Thyroid gland (tissue), 4 donors: Measurements from ENCODE around the gene DCPS. TPM values are rescaled to one million over a fixed set of nuclear protein-coding genes. Genes with fewer than 3 reads are reported as not detected.

Source experiments
- DNase-seq, 2 donors: peaks; one replicate each; pipeline ENCODE4 v3.0.0-alpha.2; 2019
- H3K27ac ChIP-seq, 3 donors: fragments of 200-600 bp; sonication (generic); 1 replicate in 2 of 3; 2 replicates in 1 of 3; pipeline ENCODE4 v1.5.1; 2016 to 2019; ENCODE audit warnings: mild to moderate bottlenecking in 1 of 3, moderate library complexity in 1 of 3
- H3K27me3 ChIP-seq: fragments of 200-600 bp; sonication (generic); one replicate; pipeline ENCODE4 v1.5.1; 2019
- H3K36me3 ChIP-seq, 2 donors: fragments of 200-600 bp; sonication (generic); one replicate each; pipeline ENCODE4 v1.5.1; 2016 to 2019
- H3K4me1 ChIP-seq, 2 donors: fragments of 200-600 bp; sonication (generic); one replicate each; pipeline ENCODE4 v1.5.1; 2017 to 2019
- H3K4me3 ChIP-seq, 3 donors: fragments of 200-600 bp; sonication (generic); replicated peaks in 1 of 3; 1 replicate in 2 of 3; 2 replicates in 1 of 3; pipeline ENCODE4 v1.5.1; 2016; ENCODE audit warnings: mild to moderate bottlenecking in 1 of 3
- H3K9me3 ChIP-seq: fragments of 200-600 bp; sonication (generic); one replicate; pipeline ENCODE4 v1.5.1; 2017
- POLR2A ChIP-seq, 2 donors: fragments of 450-650 bp; IDR thresholded peaks; one replicate each; pipeline ENCODE4 v1.6.1; 2017; ENCODE audit warnings: antibody characterized with exemption in 2 of 2, mild to moderate bottlenecking in 2 of 2, moderate library complexity in 1 of 2
- WGBS, 2 donors: methylation state at CpG; one replicate each; pipeline ENCODE4 v1.1.5; 2017; 5-methylcytosine and 5-hydroxymethylcytosine counted together
- intact Hi-C: fragments of 100-400 bp; cut with DNase I; formaldehyde crosslinking; loops from one replicate; pipeline ENCODE4 v1.15.1; 2023
- total RNA-seq, 4 donors: library from RNA; depleted of rRNA; stranded (reverse); fragments of >200 nt; gene quantifications; one replicate each; pipeline ENCODE4 v1.2.3, GENCODE V29; 2016
- TF ChIP-seq, protein P1 (sequence below), 6 experiments: fragments of 200-600 bp in 3 of 6; fragments of 450-650 bp in 3 of 6; sonication (generic) in 3 of 6; IDR thresholded peaks; one replicate each; pipeline ENCODE4 v1.5.1; 2016 to 2019; ENCODE audit warnings: antibody characterized with exemption in 6 of 6, mild to moderate bottlenecking in 2 of 6, inconsistent platforms in 1 of 6, moderate library complexity in 1 of 6

The DCPS gene
- total RNA-seq, 4 donors from 2014 or later = 6.1 to 18.9 (median 13.9) TPM

DNA sequence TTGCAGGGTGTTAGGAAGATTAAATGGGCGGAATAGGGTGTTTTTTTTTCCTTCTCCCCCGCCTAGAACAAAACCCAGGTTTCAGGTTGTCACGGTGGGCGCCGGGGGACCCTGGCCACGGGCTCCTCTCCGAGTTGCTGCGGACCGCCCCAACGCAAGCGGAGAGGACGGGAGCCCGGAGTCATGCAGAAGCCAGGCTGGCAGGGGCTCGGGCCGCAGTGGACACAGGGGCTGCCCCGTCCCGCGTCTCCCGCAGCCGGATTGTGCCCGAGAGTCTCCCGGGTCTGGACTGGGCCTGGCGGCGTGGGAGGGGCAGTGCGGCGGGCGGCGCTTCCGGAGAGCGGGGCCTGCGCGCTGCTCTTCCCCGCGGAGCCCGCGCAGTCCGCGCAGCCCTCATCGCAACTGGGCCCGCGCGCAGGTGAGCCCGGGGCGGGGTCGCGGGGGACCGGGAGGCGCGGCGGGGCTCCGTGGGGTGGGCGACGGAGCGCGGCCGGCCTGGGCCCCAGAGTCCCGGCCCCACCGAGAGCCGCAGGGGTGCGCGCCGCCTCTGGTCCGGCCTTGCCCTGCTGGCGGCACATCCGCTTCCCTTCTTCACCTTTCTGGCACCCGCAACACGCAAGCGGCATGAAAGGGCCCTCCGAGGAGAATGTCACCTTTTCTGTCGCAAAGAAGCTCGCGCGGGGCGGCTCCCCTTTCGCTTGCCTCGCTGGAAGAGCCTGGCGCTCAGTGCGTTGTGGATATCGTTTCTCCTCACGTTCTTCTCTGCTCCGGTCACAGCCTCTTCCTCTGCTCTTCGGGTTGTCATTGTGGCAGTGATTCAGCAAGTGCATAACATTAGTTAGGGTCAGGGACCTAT, 20.9 kb upstream of the DCPS start, which contains the start of gene TIRAP:
Gene TIRAP (plus strand): TSS at position 358 of the 856 bp plus-strand sequence. CDS start 7,802 bp downstream, outside the sequence.
- H3K27me3 ChIP-seq = no peaks in the 10 kb centered on the region
- no peaks in the 10 kb centered on the region for H3K9me3 ChIP-seq
- intact Hi-C loops = no loop called here
- H3K4me3 ChIP-seq = peak within 1 kb of the TSS; percentile 37 to 79 (median 72)
- TF ChIP-seq, protein P1, sequence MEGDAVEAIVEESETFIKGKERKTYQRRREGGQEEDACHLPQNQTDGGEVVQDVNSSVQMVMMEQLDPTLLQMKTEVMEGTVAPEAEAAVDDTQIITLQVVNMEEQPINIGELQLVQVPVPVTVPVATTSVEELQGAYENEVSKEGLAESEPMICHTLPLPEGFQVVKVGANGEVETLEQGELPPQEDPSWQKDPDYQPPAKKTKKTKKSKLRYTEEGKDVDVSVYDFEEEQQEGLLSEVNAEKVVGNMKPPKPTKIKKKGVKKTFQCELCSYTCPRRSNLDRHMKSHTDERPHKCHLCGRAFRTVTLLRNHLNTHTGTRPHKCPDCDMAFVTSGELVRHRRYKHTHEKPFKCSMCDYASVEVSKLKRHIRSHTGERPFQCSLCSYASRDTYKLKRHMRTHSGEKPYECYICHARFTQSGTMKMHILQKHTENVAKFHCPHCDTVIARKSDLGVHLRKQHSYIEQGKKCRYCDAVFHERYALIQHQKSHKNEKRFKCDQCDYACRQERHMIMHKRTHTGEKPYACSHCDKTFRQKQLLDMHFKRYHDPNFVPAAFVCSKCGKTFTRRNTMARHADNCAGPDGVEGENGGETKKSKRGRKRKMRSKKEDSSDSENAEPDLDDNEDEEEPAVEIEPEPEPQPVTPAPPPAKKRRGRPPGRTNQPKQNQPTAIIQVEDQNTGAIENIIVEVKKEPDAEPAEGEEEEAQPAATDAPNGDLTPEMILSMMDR (IDR thresholded peaks at IDR 0.05) = peak in 3 of 6 experiments; percentile 9 to 29 (median 23)
- peak in 1 of 2 donors; percentile 77 for TF ChIP-seq POLR2A (IDR thresholded peaks at IDR 0.05)
- peak within 1 kb of the TSS; percentile 72 to 90 (median 77) for H3K27ac ChIP-seq
- H3K36me3 ChIP-seq = no peaks in the 10 kb centered on the region
- peaks cover 5 to 10% of the 10 kb centered on the region in 2 donors for H3K4me1 ChIP-seq
- DNase-seq = peak; percentile 64 to 71
- WGBS, 2 donors = 0 to 2% methylated on average over 30 to 31 of the region's 82 CpGs

DNA sequence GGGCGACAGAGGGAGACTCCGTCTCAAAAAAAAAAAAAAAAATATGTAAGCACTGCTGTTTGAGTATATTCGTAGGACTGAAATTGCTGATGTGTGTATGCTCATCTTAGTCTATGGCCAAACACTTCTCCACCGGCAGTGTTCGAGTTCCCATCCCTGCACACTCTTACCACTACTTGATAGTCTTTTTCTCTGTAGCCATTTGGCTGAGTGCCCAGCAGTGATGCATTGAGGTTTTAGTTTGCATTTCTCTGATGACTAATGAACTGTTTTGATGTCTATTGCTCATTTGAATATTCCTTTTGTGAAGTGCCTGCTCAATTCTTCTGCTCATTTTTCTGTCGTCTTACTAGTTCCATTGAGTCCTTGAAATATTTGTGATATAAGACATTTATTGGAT, 19.0 kb upstream of the DCPS start:
- WGBS, 2 donors = 67 to 71% methylated on average over 6 of the region's 6 CpGs
- no peaks in the 10 kb centered on the region for H3K36me3 ChIP-seq
- no peaks in the 10 kb centered on the region for H3K27me3 ChIP-seq
- H3K4me1 ChIP-seq = peaks cover 5 to 10% of the 10 kb centered on the region in 2 donors
- intact Hi-C loops = no loop called here
- H3K9me3 ChIP-seq = no peaks in the 10 kb centered on the region
- no peak overlapping the region for H3K27ac ChIP-seq
- TF ChIP-seq, protein P1 (IDR thresholded peaks at IDR 0.05) = no peak
- TF ChIP-seq POLR2A (IDR thresholded peaks at IDR 0.05) = no peak
- DNase-seq = peak; percentile 43 to 47
- H3K4me3 ChIP-seq = no peak overlapping the region

DNA sequence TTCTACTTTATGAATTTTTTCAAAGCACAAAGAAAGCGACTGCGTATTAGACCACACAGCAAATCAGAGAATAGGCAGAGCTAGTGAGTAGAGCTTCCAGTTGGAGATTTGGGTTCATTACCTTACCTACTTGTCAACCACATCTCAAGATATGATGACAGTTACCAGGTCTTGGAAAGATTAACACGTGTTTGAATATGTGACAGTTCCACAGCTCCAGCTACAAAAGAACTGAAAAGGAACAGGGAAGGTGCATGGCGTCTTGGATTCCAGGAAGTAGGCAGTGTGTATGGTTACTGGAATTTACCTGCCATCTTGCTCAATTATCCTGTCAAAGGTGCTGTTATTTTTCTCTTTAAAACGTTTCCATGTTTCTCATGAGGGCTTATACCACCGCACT, 15.6 kb upstream of the DCPS start:
- no peak for DNase-seq
- intact Hi-C loops = no loop called here
- WGBS, 2 donors = 87 to 89% methylated on average over 6 of the region's 6 CpGs
- TF ChIP-seq POLR2A (IDR thresholded peaks at IDR 0.05) = no peak
- TF ChIP-seq, protein P1 (IDR thresholded peaks at IDR 0.05) = no peak
- H3K36me3 ChIP-seq = peaks cover 11% of the 10 kb centered on the region in 2 donors
- H3K27me3 ChIP-seq = no peaks in the 10 kb centered on the region
- no peaks in the 10 kb centered on the region for H3K9me3 ChIP-seq
- H3K4me3 ChIP-seq = no peak overlapping the region
- no peaks in the 10 kb centered on the region for H3K4me1 ChIP-seq
- no peak overlapping the region for H3K27ac ChIP-seq

DNA sequence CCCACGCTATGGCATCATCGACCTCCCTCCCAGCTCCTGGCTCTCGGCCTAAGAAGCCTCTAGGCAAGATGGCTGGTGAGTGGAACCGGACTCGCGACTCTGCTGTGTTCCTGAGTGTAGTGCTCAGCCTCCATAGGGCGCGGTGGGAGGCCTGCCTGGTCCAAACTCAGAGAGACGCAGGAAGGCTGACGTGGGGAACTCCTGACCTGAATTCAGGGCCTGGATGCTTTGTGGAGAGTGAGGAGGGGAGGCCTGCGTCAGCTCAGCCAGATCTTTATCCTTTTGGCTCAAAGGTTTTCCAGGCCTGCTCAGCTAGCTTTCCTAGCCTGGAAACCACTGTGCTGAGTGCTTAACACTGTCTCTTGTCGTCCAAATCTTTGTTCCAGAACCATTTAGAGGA, 13.0 kb upstream of the DCPS start:
- DNase-seq = no peak
- intact Hi-C loops = no loop called here
- TF ChIP-seq, protein P1 (IDR thresholded peaks at IDR 0.05) = no peak
- TF ChIP-seq POLR2A (IDR thresholded peaks at IDR 0.05) = no peak
- Histone ChIP-seq H3K4me3 (no peak overlapping the region), H3K9me3 (no peaks in the 10 kb centered on the region), H3K4me1 (no peaks in the 10 kb centered on the region), H3K27me3 (no peaks in the 10 kb centered on the region), H3K27ac (no peak overlapping the region), H3K36me3 (peaks cover 11 to 16% of the 10 kb centered on the region in 2 donors)
- WGBS, 2 donors = 85 to 86% methylated on average over 10 to 12 of the region's 12 CpGs

DNA sequence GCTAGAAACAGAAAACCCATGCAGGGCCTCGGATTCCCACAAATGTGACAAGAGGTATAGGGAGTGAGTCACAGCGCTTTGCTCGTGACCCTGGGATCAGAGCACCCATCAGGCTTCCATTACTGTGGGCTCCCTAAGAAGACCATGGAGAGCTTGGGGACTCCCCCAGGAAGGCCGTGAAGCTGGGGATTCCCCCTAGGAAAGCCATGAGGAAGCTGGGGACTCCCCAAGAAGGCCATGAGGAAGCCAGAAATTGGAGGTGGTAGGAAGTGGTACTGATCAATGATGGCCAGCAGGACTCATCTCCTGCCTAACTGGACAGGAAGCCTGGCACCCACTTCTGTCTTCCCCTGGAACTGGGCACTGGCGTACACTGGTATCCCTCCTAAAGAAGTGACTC, 10.1 kb upstream of the DCPS start:
- 91 to 92% methylated on average over 5 of the region's 5 CpGs for WGBS, 2 donors
- intact Hi-C loops = no loop called here
- peaks cover 11 to 16% of the 10 kb centered on the region in 2 donors for H3K36me3 ChIP-seq

More for the DNA sequence above, 10.1 kb upstream of the DCPS start:
- H3K27me3 ChIP-seq = no peaks in the 10 kb centered on the region
- H3K4me3 ChIP-seq = no peak overlapping the region
- no peak for TF ChIP-seq POLR2A (IDR thresholded peaks at IDR 0.05)
- TF ChIP-seq, protein P1 (IDR thresholded peaks at IDR 0.05) = no peak
- DNase-seq = no peak
- no peaks in the 10 kb centered on the region for H3K9me3 ChIP-seq
- no peak overlapping the region for H3K27ac ChIP-seq
- no peaks in the 10 kb centered on the region for H3K4me1 ChIP-seq
